Osteoblast (primary cell): ENCODE data around the gene G6PD. TPM values are rescaled to one million over a fixed set of nuclear protein-coding genes. Genes with fewer than 3 reads are reported as not detected.

Experiments
- DNase-seq: peaks from one replicate; pipeline ENCODE4 v3.0.0; 2011; ENCODE audit warnings: low spot score, mixed read lengths; ENCODE audit not compliant: insufficient read length; ENCODE audit errors: missing footprints
- H2AFZ ChIP-seq: 2 replicates; pipeline ENCODE4 v1.6.0; 2011; ENCODE audit warnings: mild to moderate bottlenecking, low read length
- H3K27ac ChIP-seq: 2 replicates; pipeline ENCODE4 v1.5.1; 2011; ENCODE audit warnings: mild to moderate bottlenecking, low read depth, low read length, moderate library complexity
- H3K27me3 ChIP-seq: 2 replicates; pipeline ENCODE4 v1.6.0; 2012; ENCODE audit warnings: mild to moderate bottlenecking, control low read depth, inconsistent platforms, low read length, moderate library complexity; ENCODE audit not compliant: insufficient read depth
- H3K36me3 ChIP-seq: 2 replicates; pipeline ENCODE4 v1.5.1; 2011; ENCODE audit warnings: mild to moderate bottlenecking, low read length, control low read depth, moderate library complexity; ENCODE audit not compliant: insufficient read depth
- H3K4me1 ChIP-seq: 2 replicates; pipeline ENCODE4 v1.5.1; 2011; ENCODE audit warnings: mild to moderate bottlenecking, low read length, control low read depth, moderate library complexity; ENCODE audit not compliant: insufficient read depth
- H3K4me2 ChIP-seq: 2 replicates; pipeline ENCODE4 v1.6.0; 2011; ENCODE audit warnings: mild to moderate bottlenecking, low read length; ENCODE audit not compliant: insufficient read depth
- H3K4me3 ChIP-seq: fragments of 200-600 bp; sonication (generic); 3 replicates; pipeline ENCODE4 v1.5.1; 2012; ENCODE audit warnings: mild to moderate bottlenecking, low read length, inconsistent platforms; ENCODE audit not compliant: insufficient read depth
- H3K79me2 ChIP-seq: 2 replicates; pipeline ENCODE4 v1.6.0; 2012; ENCODE audit warnings: mild to moderate bottlenecking, low read length, control low read depth, inconsistent platforms; ENCODE audit not compliant: insufficient read depth
- H3K9me3 ChIP-seq: 2 replicates; pipeline ENCODE4 v1.5.1; 2011; ENCODE audit warnings: low read depth, low read length, control low read depth
- H4K20me1 ChIP-seq: 2 replicates; pipeline ENCODE4 v1.6.0; 2012; ENCODE audit warnings: mild to moderate bottlenecking, low read length, control low read depth; ENCODE audit not compliant: insufficient read depth
- total RNA-seq: library from RNA; depleted of rRNA; stranded (reverse); fragments of >200 nt; gene quantifications from 2 replicates; pipeline ENCODE4 v1.2.3, GENCODE V29; 2012
- TF ChIP-seq, protein P1 (sequence below): IDR thresholded peaks from 2 replicates; pipeline ENCODE4 v1.5.1; 2011; ENCODE audit warnings: mild to moderate bottlenecking, low read depth, low read length, moderate library complexity; ENCODE audit errors: extremely low read depth

G6PD gene
- total RNA-seq, 1 donor: 88.7 TPM

GRCh38 chrX:154515966-154516655 lies 30.5 kb downstream of the G6PD start, which contains the start of gene FAM3A:
Gene FAM3A, minus strand, starts transcription at chrX:154516232. Its CDS starts 460 bp downstream, at chrX:154515772.
- no peaks in the 10 kb centered on the region for H3K9me3 ChIP-seq
- no peaks in the 10 kb centered on the region for H3K27me3 ChIP-seq
- H3K4me2 ChIP-seq: peak within 1 kb of the TSS; percentile 93
- peaks cover 10% of the 10 kb centered on the region for H3K79me2 ChIP-seq
- peak; percentile 96 for DNase-seq
- TF ChIP-seq, protein P1, sequence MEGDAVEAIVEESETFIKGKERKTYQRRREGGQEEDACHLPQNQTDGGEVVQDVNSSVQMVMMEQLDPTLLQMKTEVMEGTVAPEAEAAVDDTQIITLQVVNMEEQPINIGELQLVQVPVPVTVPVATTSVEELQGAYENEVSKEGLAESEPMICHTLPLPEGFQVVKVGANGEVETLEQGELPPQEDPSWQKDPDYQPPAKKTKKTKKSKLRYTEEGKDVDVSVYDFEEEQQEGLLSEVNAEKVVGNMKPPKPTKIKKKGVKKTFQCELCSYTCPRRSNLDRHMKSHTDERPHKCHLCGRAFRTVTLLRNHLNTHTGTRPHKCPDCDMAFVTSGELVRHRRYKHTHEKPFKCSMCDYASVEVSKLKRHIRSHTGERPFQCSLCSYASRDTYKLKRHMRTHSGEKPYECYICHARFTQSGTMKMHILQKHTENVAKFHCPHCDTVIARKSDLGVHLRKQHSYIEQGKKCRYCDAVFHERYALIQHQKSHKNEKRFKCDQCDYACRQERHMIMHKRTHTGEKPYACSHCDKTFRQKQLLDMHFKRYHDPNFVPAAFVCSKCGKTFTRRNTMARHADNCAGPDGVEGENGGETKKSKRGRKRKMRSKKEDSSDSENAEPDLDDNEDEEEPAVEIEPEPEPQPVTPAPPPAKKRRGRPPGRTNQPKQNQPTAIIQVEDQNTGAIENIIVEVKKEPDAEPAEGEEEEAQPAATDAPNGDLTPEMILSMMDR: no peak
- H3K36me3 ChIP-seq: no peaks in the 10 kb centered on the region
- peaks cover 5% of the 10 kb centered on the region for H3K4me1 ChIP-seq
- peak within 1 kb of the TSS; percentile 76 for H2AFZ ChIP-seq
- peak within 1 kb of the TSS; percentile 79 for H3K27ac ChIP-seq
- H3K4me3 ChIP-seq: peak within 1 kb of the TSS; percentile 76
- H4K20me1 ChIP-seq: no peaks in the 10 kb centered on the region

DNA sequence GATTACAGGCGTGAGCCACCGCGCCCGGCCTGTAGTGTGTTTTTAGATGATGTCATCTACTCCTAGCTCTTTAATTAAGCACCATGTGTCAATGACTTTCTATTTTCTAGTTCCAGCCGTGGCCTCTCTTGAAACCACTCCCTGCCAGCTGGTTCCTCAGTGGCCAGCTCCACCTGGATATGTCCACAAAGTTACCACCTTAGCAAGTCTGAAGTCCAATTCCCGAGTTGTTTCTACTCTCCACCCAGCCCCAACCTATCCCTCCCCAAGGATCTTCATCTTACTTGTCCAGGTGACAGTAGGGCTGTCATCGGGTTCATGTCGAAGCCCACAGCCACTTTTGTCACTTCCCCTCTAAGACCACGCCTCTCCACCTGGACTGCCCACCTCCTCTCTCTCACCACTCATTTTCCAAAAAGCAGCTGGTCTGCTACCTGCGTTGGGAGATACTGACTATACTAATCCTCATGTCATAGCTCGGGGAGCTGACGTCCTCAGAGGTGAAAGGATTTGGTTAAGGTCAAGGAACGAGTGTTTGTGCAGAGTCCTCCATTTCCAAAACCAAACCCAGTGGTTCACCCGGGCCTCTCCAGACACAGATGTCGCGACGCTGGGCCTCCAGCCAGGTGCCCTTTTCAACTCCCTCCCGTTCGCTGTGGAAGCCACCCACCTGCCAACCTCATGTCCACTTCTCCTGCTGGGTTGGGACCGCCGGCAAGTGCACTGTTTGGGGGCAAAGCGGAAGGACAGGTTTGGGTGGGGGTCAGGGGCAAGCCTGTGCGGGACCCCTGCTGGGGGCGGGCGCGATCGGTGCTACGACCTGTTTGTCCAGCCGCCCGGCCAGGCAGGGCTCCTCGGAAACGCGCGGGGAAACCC lies 31.3 kb downstream of the G6PD start:
- peaks cover 10% of the 10 kb centered on the region for H3K79me2 ChIP-seq
- H3K4me2 ChIP-seq: peak overlapping the region; percentile 91
- H4K20me1 ChIP-seq: no peaks in the 10 kb centered on the region
- peak overlapping the region; percentile 76 for H3K4me3 ChIP-seq
- no peaks in the 10 kb centered on the region for H3K27me3 ChIP-seq
- peak overlapping the region; percentile 29 for H2AFZ ChIP-seq
- H3K4me1 ChIP-seq: peaks cover 5% of the 10 kb centered on the region
- no peaks in the 10 kb centered on the region for H3K36me3 ChIP-seq
- TF ChIP-seq, protein P1: no peak
- H3K27ac ChIP-seq: peak overlapping the region; percentile 58
- DNase-seq: peak; percentile 82
- H3K9me3 ChIP-seq: no peaks in the 10 kb centered on the region

- DNase-seq: no peak
- no peaks in the 10 kb centered on the region for H3K36me3 ChIP-seq
- no peak overlapping the region for H2AFZ ChIP-seq
- TF ChIP-seq, protein P1: no peak
- peaks cover 10% of the 10 kb centered on the region for H3K79me2 ChIP-seq
- H3K4me3 ChIP-seq: no peak overlapping the region
- no peaks in the 10 kb centered on the region for H3K9me3 ChIP-seq
- H4K20me1 ChIP-seq: no peaks in the 10 kb centered on the region
- H3K27me3 ChIP-seq: no peaks in the 10 kb centered on the region
- H3K27ac ChIP-seq: no peak overlapping the region
- no peak overlapping the region for H3K4me2 ChIP-seq
- H3K4me1 ChIP-seq: peaks cover 5% of the 10 kb centered on the region
These were observed 32.9 kb downstream of the G6PD start for GRCh38 chrX:154513716-154514115.
